GM19240 (cell line): Measurements from ENCODE around the gene NDE1.
"Not testable (repeated sequence)": the region's sequence is repeated elsewhere in the genome, so short reads cannot be mapped to it uniquely, and the experiment has no call there.

Source experiments
- DNase-seq: peaks from one replicate; pipeline ENCODE4 v3.0.0; 2011; ENCODE audit warnings: low spot score; ENCODE audit not compliant: insufficient read length

NDE1 gene

DNA sequence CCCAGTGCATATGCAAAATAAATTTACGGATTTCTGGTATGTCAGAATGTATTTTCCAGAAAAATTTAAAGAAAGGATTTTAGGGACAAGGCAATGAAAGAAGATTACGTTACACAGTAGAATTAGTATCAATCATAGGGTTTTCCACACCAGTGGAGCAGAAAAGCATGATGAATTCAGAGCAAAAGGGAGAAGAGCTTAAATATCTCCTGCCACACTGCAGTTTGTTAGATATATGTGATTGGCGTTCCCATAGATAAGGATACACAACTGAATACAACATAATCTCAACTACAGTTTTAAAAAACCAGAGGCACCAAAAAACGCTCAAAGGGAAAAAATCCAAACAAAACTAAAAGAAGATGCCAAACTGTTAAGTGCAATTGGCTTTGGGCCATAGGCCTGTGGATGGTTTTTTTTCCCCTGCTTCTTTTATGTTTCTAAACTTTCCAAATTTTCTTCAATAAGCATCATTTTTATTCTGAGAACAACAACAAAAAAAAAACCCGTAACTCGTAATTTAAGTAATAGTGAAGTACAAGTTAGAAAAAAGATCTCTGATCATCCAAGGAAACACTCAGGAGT, 29.3 kb upstream of the NDE1 start:
- DNase-seq, result no peak

DNA sequence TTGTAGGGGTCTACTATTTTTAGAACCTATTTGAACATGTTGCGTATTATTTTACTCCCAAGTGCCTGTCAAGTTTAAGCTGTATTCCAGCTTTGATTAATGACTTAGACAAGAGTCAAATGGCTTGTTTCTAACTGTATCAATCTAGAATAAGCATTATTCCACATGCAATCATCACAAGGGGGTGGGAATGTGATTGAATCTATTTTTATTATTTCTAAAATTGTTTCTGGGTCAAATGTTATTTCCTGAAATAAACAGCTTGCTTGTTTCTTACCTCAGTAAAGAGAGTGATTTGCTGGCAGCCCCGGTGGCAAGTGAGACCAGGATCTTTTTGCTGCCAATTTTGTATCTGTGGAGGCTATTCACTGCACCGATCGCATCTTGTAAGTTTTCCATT, 28.6 kb upstream of the NDE1 start:
- no peak for DNase-seq

DNA sequence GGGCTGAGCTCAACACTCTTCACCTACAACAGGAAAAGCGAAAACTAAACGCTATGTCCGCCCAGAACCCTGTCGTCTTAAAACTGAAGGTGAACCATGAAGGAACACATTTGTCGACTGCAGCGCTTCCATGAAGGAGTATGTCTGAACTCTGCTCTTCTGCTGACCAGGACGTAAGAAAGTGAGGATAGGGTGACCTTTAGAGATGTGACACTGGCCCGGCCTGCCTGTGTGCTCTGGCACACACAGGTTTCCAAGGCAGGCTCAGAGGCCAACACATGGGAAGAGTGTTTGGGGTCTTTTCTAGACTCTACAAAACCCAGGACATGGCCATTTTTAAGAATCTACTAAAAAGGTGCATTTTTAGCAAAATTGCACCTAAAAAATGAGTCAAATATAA, 28.2 kb upstream of the NDE1 start:
- no peak for DNase-seq

DNA sequence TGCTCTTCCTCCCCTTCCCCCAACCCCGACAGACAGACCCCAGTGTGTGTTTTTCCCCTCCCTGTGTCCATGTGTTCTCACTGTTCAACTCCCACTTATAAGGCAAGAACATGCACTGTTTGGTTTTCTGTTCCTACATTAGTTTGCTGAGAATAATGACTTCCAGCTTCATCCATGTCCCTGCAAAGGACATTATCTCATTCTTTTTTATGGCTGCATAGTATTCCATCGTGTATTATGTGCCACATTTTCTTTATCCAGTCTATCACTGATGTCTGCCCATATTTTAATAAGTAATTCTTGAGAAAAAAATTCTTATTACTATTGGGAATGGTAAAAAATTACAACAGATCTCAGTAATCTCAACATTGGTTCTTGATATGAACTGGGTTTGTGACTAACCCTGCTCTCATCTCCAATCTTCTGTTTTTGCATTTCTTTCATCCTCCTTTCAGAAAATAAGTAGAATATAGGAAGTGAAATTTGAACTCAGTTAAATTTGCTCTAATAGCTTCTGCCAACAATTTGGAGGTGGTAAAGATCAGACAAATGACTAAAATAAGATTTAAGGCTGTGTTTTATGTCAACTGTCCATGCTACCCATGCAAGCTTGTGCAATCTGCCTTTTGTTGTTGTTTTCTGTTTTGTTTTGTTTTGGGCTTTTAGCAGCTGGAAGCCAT, 18.2 kb upstream of the NDE1 start:
- no peak for DNase-seq

DNA sequence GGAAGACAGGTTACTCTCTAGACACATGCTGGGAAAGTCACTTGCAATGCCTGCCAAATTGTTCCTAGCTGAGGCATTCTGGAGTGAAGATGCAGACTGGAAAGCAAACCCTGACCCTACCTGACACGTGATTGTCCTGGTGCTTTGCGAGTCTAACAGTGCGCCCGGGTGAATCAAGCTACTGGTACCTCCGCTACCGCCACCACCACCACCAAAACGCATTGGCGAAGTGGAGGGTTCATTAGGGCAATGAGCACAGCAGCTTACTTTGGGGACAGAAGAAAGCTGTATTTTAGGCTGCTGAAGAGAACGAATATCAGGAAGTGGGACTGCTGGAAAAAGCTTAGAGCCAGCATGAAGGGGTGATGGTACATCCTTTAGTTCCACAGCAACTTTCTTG, 14.1 kb upstream of the NDE1 start:
- DNase-seq, result no peak

DNA sequence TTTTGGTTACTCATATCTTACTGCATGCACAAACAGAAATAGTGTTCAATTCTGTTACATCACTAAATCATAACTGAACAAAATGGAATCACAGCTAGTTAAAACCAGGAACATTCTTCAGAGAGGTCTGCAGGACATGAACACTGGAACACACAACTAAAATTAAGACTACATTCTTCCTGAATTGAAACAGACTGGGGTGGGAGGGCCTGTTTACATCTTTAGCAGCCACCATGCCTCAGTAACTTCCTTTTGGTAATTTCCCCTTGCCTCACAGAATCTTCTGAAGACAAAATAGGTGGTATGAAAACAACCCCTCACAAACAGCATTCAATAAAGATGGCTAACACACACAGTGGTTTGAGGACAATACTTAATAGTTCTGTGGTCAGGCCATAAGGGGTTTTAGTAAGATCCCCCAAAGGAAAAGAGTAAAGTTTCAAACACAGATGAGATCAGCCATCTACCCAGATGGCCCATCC, 13.6 kb upstream of the NDE1 start:
- DNase-seq, result no peak

DNA sequence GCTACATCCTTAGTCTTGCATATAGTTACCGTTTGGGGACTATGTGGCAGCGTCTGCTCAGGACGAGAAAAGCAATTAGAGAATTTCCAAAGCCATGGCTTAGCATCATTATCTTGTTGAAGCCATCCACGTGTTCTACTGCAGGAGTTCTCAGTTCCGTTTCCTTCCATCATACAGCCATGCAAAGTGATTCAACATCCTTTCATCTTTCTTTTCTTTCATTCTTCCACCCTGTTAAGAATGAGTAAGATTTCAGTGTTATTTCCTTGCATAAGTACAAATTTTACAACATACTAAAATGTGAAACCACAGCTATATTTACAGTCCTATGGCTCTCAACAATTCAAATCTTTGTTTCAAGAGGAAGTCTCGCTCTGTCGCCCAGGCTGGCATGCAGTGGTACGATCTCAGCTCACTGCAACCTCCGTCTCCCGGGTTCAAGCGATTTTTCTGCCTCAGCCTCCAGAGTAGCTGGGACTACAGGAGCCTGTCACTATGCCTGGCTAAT, 10.9 kb upstream of the NDE1 start:
- no peak for DNase-seq

DNA sequence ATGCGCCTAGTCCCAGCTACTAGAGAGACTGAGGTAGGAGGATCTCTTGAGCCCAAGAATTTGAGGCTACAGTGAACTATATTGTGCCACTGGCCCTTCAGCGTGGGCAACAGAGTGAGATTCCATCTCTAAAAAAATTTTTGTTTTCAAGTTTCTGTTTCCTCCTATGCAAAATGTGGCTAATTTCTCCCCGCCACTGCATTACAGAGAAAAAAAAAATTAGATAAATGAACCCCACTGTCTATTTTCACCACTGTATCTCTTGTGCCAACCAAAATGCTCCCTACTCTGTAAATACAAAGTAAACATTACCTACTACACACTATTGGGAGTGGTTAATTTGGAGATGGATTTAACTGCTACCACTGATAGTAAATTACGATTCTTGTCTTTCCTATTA, 9.1 kb upstream of the NDE1 start:
- DNase-seq, result no peak

DNA sequence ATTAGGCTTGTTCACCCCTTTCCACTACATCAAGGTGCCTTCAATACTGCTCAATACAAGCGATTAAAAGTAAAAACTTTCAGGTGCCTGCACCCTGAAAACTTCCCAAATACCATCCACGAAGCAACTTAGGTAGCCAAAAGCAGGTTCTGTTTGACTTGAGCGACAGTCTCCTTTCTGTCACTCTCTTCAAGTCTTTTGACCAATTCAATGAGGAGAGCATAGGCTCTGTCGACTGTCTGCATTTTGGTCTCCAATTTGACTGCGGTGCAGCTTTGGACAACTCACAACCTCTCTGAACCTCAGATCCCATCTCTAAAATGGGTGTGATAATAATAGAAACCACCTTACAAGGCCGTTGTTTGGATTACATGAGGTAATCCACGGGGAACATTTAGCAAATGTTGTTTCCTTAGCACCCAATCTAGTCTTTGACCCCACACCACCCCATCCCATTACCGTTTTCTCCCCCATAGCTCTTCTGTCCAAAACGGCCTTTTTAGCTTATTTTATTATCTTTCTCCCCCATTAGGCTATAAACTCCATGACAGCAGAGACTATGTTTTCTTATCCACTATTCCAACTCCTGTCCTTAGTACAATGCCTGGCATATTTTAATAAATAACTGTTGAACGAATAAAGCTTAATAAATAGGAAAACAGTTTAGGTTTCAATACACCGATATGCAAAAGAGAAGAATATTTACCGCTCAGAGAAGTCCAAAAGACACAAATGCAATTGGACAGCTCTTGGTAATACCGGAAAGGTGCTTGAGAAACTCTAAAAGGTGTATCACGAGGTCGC, 8.1 kb upstream of the NDE1 start:
- no peak for DNase-seq

DNA sequence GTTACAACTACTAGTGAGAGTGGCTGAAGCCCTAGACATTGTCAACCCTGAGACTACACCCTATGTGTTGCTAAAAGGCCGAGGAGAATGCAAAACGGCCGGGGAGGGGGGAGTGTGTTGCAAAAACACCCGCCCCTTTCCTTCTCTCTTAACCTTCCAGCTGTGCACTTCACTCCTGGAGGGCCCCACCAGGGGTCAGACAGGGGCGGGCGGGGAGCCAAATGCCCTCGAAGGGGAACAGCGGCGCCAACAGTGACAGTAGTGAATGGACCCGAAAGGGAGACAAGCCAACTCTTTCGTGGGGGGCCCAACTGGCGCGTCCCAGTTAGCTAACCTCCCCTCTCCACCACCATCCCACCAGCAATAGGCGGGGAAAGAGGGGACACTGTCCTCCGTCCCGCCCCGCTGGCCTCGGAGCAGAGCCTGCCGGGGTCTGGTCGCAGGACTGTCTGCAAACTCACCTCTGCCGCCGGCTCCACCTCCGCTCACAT, 7.4 kb upstream of the NDE1 start:
- no peak for DNase-seq

DNA sequence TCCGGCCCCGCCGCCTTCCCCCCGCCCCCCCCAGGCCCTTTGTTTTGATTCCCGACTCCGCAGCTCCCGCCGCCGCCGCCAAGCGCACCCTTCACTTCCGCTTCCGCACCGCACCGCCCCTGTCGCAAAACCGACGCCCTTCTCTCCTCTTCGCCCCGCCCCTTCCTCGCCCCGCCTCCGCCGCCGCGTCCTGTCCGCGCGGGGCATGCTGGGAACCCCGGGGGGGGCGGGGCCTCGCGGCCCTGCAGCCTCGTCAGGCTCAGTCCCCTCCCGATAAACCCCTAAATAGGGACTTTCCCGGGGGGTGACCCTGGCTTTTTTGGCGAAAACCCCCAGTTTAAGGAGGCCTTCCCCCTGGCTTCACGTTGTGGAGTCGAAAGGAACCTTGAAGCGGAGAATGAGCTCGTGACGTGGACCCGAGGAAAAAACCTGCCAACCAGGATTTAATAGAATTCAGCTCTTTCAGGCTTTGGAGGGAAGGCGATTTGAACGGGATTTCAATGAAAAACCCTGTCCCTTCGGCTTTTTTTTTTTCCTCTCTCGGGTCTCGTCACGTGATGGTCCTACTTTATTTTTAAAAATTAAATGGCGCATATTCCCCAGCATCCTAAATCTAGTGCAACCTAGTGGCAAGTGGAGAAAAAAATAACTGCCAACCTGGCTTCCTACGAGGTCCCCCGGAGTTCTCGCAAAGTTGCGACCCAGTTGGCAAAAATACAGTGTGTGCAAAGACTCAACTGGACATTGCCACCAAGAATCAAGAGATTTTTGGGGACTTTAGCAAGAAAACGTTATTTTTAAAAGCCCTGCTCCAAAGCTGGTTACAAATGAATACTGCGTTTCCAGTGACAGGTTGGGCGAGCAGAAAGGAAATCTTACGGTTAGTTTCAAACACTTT, 6.7 kb upstream of the NDE1 start, which contains the start of gene MARF1:
TSS of gene MARF1 (minus strand) at position 107 of the 898 bp plus-strand sequence. CDS start 3,921 bp downstream, outside the sequence.
- no peak for DNase-seq

DNA sequence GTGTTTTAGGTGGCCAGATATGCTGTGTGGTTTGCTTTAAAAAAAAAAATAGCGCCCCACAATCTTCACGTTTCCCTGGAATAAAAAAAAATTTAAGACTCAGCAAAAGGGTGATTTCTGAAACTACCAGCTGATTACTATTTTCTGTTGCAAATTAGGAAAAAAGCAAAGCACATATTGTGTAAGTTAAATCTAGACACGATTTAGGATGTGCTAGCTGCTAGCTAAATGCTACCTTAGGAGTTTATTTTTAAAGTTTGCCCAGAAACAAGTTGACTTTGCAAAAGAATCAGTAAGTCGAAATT, 6.1 kb upstream of the NDE1 start:
- no peak for DNase-seq

DNA sequence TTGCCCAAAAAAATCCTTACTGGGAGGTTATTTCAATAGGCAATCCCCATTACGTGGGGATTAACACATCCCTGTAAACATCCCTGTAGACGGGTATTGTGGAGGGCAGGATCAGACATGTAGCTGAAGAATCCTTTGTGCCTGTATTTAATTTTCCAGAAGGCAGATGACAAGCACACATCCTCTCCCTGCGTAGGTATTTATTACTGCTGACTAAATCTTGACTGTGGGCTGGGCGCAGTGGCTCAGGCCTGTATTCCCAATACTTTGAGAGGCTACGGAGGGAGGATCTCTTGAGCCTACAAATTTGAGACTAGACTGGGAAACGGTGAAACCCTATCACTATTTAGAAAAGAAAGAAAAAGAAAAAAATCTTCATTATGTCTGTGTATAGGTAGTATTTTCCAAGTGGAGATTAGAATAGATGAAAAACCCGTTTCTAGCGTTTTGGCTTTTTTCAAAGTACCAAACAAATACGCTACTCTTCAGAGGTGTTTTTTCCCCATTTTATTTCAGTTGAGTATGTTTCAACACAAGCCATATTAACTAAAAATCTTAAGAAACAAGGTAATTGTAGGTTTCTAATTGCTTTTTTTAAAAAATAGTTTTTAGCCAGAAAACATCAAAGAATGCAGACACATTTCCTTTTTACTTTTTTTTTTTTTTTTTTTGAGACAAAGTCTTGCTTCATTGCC, 5.6 kb upstream of the NDE1 start:
- no peak for DNase-seq

DNA sequence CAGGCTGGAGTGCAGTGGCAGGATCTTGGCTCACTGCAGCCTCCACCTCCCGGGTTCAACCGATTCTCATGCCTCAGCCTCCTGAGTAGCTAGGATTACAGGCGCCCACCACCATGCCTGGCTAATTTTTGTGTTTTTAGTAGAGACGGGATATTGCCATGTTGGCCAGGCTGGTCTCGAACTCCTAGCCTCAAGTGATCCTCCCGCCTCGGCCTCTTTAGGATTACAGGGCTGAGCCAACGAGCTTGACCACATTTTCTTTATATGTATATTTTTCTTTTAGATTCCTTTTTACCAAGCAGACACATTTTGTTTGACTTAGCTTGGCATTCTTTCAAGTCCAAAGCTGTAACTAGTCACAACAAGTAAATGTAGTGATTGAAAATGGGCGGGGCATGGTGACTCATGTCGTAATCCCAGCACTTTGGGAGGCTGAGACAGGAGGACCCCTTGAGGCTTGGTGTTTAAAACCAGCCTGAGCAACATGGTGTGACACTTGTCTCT, 5.0 kb upstream of the NDE1 start:
- DNase-seq, result not testable (repeated sequence)

DNA sequence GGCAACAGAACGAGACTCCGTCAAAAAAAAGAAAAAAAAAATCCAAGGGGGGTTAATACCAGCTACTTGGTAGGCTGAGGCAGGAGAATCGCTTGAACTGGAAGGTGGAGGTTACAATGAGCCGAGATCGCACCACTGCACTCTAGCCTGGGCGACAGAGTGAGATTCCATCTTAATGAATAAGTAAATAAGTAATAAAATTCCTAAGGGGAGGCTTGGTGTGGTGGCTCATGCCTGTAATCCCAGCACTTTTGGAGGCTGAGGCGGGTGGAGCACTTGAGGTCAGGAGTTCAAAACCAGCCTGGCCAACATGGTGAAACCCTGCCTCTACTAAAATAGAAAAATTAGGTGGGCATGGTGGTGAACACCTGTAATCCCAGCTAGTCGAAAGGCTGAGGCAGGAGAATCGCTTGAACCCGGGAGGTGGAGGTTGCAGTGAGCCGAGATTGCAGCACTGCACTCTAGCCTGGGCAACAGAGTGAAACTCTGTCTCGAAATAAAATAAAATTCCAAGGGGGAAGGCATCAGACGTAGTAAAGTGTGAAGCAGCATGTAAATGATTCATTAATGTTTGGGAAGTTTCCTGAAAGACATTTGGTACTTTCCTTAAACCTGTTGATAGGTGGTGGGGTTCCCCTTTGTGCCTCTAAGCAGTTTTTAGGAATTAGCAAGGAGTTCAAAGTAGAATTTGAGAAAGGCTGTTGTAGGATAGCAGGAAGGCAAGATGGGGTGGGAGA, 3.3 kb upstream of the NDE1 start:
- not testable (repeated sequence) for DNase-seq

DNA sequence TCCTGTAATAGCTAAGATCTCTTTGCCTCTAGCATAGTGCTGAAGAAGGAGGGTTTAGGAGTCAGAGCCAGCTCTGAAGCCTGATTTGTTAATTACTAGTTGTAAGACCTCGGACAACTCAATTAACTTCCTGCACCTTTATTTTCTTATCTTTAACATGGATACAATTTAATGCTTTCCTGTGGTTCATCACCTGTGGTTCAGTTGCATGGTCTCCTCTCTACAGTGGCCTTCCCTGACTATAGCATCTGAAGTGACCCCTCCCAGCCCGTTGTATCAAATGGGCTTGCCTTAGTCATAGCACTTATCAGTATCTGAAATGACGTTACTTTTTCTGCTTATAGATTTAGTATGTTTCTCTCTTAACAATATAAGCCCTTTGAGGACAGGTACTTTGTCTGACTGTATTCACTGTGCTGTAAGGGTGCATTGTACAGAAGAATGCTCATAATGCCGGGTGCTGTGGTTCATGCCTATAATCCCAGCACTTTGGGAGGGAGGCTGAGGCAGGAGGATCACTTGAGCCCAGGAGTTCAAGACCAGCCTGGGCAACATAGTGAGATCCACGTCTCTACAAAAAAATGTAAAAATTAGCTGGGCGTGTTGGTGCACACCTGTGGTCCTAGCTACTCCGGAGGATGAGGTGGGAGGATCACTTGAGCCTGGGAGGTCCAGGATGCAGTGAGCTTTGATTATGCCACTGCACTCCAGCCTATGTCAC, 2.6 kb upstream of the NDE1 start:
- DNase-seq, result no peak

DNA sequence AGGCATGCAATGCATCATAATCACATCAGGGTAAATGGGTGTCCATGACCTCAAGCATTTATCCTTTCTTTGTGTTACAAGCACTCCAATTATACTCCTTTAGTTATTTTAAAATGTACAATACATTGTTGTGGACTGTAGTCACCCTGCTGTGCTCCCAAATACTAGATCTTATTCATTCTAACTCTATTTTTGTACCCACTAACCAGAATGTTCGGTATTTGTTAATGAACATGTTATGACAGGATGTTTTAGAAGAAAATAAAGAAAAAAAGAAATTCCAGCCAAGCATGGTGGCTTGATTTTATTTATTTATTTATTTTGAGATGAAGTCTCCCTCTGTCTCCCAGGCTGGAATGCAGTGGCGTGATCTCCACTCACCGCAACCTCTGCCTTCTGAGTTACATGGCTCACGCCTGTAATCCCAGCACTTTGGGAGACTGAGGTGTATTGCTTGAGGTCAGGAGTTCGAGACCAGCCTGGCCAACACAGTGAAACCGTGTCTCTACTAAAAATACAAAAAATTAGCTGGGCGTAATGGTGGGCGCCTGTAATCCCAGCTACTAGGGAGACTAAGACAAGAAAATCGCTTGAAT, 1.8 kb upstream of the NDE1 start:
- DNase-seq, result no peak

DNA sequence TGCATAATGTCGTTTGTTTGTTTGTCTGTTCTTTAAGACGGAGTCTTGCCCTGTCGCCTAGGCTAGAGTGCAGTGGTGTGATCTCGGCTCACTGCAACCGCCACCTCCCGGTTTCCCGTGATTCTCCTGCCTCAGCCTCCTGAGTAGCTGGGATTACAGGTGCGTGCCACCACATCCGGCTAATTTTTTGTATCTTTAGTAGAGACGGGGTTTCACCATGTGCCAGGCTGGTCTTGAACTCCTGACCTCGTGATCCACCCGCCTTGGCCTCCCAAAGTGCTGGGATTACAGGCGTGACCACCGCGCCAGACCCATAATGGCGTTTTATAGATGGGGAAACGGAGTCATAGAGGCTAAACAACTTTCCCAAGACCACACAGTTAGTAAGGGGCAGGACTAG, 734 bp upstream of the NDE1 start:
- DNase-seq, result not testable (repeated sequence)

DNA sequence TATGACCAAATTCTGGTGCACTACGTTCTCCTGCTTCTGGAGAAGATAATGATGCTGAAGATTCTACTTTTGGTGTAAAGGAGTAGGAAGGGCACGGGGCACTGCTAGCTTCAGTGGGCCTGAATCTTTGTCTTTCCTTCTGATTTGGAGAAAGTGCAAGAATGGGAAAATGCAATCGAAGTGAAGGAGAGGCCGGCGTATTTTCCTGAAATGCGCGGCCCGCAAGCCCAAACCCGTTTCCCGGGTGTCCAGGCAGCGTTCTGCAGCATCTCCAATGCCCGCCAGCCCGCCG, 372 bp upstream of the NDE1 start:
- DNase-seq, result no peak
